Pancreas (tissue), 10 donors: ENCODE measurements around the gene CPSF7. TPM values are rescaled to one million over a fixed set of nuclear protein-coding genes. Genes with fewer than 3 reads are reported as not detected.

Experiments used
- ATAC-seq, 4 donors: fragments of 200-7000 bp; cut with Tn5 transposase; one replicate each; pipeline versions ENCODE4 v1.8.0 to v1.9.1; 2020; ENCODE audit warnings: mild to moderate bottlenecking in 4 of 4, moderate library complexity in 4 of 4
- DNase-seq, 6 donors: peaks; one replicate each; pipeline ENCODE4 v3.0.0-alpha.2; 2020
- FAIRE-seq: peaks from 2 replicates; lab custom pipeline; 2012; peaks lifted over from hg19 to GRCh38; lab: Jason Lieb, UNC
- H3K27ac ChIP-seq, 4 donors: fragments of 200-600 bp; sonication (generic); 1 replicate in 3 of 4; 2 replicates in 1 of 4; pipeline versions ENCODE4 v1.5.0 to v1.8.0; 2020
- H3K27me3 ChIP-seq, 4 donors: fragments of 200-600 bp; one replicate each; pipeline ENCODE4 v1.8.0; 2021
- H3K36me3 ChIP-seq, 3 donors: fragments of 200-600 bp; sonication (generic) in 1 of 3; one replicate each; pipeline versions ENCODE4 v1.5.0 to v1.8.0; 2020 to 2021
- H3K4me1 ChIP-seq, 3 donors: fragments of 200-600 bp; one replicate each; pipeline ENCODE4 v1.8.0; 2021
- H3K4me3 ChIP-seq, 4 donors: fragments of 200-600 bp; sonication (generic) in 2 of 4; one replicate each; pipeline versions ENCODE4 v1.5.0 to v1.8.0; 2020 to 2021
- H3K9me3 ChIP-seq, 4 donors: fragments of 200-600 bp; one replicate each; pipeline ENCODE4 v1.8.0; 2021
- WGBS, 2 donors: extraction: QIAGEN DNeasy Blood & Tissue Kit; methylation state at CpG; one replicate each; pipeline ENCODE4 v1.1.7; 2013; 5-methylcytosine and 5-hydroxymethylcytosine counted together
- intact Hi-C, 3 donors: fragments of 100-400 bp; cut with DNase I; formaldehyde crosslinking; loops; one replicate each; pipeline versions ENCODE4 v1.11.1 to v1.14.2; 2022
- polyA plus RNA-seq, 2 donors: library from polyadenylated mRNA; stranded (reverse); fragments of 200-250 nt; gene quantifications; one replicate each; pipeline ENCODE4 v1.2.3, GENCODE V29; 2013
- total RNA-seq, 6 donors: library from RNA; stranded (reverse); fragmentation: NEBNext Ultra II Directional in 4 of 6; extraction: Animal tissue kit (Norgen Biotek cat#: 25700) in 4 of 6; gene quantifications; one replicate each; pipeline versions ENCODE4 v1.2.1 to v1.2.4, GENCODE V29; 2021 to 2023
- TF ChIP-seq, protein P1 (sequence below), 4 donors: fragments of 200-600 bp; sonication (generic) in 3 of 4; IDR thresholded peaks; one replicate each; pipeline versions ENCODE4 v1.5.0 to v1.8.0; 2021; ENCODE audit warnings: antibody characterized with exemption in 4 of 4
- donor health status: healthy with polysubstance abuse.
- donor health status: DM: no; HTN: no; CAD: no; lungs with moderate emphysema.
- donor health status: DM: no; HTN: no; CAD: no.
- donor health status: control.
- donor health status: control.
- donor health status: Bipolar disorder and iron deficiency.
- donor health status: DM: yes; HTN: yes; CAD: no.
- donor health status: DM: no; HTN: no; CAD: no.
- donor health status: DM: no; HTN: no; CAD: no.
- donor health status: DM: yes; HTN: yes; CAD: no.

The CPSF7 gene
- total and polyA plus RNA-seq, 8 donors = 25.1 to 60.4 (median 33.5) TPM

DNA sequence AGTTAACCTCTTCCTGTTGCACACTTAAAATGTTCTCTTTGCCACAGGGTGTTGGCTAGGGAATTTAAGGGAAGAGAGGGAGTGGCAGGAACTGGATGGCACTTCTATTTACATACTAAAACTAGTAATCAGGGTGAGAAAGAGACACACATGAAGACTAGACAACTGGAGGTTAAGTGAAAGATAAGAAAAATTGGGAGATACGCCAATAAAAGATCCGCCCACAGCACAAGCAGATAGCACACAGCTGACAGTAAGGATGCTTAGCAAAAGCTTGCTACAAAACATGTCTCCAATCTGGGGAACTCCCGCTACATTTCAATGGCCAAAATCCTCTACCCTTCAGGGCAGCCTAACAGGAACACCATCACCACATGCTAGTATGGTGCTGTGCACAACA is 12.8 kb downstream of the CPSF7 start:
- Histone ChIP-seq H3K9me3 (no peaks in the 10 kb centered on the region), H3K4me3 (no peak overlapping the region), H3K27me3 (no peaks in the 10 kb centered on the region), H3K4me1 (peaks cover 5% of the 10 kb centered on the region in 3 donors), H3K27ac (no peak overlapping the region), H3K36me3 (peaks cover 12 to 83% (median 54%) of the 10 kb centered on the region in 3 donors)
- WGBS, 2 donors = 76 to 78% methylated on average over 3 of the region's 3 CpGs
- intact Hi-C loops = no loop called here
- TF ChIP-seq, protein P1, sequence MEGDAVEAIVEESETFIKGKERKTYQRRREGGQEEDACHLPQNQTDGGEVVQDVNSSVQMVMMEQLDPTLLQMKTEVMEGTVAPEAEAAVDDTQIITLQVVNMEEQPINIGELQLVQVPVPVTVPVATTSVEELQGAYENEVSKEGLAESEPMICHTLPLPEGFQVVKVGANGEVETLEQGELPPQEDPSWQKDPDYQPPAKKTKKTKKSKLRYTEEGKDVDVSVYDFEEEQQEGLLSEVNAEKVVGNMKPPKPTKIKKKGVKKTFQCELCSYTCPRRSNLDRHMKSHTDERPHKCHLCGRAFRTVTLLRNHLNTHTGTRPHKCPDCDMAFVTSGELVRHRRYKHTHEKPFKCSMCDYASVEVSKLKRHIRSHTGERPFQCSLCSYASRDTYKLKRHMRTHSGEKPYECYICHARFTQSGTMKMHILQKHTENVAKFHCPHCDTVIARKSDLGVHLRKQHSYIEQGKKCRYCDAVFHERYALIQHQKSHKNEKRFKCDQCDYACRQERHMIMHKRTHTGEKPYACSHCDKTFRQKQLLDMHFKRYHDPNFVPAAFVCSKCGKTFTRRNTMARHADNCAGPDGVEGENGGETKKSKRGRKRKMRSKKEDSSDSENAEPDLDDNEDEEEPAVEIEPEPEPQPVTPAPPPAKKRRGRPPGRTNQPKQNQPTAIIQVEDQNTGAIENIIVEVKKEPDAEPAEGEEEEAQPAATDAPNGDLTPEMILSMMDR (IDR thresholded peaks at IDR 0.05) = no peak
- DNase-seq = no peak
- ATAC-seq = no peak
- no peak for FAIRE-seq

DNA sequence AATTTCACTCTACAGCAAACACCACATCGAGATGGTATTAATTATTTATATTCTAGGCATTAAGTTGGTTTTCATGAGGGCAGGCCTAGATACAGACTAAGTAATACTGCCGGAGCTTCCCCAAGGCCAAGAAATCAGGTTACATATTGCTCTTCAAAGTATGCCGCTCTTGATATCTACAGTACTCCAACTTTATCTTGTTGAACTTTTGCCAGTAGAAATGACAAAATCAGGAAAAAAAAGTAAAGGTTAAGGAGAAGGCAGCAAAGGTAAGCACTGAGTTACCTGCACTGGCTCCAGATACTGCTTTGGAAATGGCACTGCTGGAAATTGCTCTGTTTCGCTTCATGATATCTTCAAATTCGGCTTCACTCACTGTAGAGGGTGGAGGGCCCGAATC is 14.4 kb downstream of the CPSF7 start:
- intact Hi-C loops = no loop called here
- no peak for FAIRE-seq
- no peak overlapping the region for H3K27ac ChIP-seq

DNA sequence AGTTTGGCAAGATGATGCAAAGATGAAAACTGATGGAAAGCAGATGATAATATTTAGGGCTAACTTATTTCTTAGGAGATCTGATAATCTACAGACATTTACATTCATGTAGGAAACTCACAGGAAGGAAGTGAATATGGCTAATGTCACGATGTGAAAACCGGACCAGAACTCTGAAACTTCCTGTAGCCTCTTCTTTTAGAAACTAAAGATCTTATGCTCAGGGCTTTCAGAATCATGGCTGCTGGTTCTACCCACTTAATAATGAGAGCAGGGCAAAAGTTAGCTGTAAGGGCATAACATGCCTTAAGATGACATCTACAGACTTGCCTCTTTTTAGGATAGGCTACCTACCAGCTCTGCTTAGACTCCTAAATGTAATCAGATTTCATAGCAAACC is 15.2 kb downstream of the CPSF7 start:
- peaks cover 7 to 89% (median 56%) of the 10 kb centered on the region in 3 donors for H3K36me3 ChIP-seq

More for the DNA sequence above, 14.4 kb downstream of the CPSF7 start:
- WGBS, 2 donors = 49 to 56% methylated on average over 6 of the region's 6 CpGs
- peaks cover 5% of the 10 kb centered on the region in 3 donors for H3K4me1 ChIP-seq
- peaks cover 6 to 87% (median 58%) of the 10 kb centered on the region in 3 donors for H3K36me3 ChIP-seq
- DNase-seq (no peak), ATAC-seq (peak in 3 of 4 donors; percentile 39 to 72 (median 68))
- TF ChIP-seq, protein P1 (IDR thresholded peaks at IDR 0.05) = no peak
- H3K27me3 ChIP-seq = no peaks in the 10 kb centered on the region
- H3K9me3 ChIP-seq = no peaks in the 10 kb centered on the region
- no peak overlapping the region for H3K4me3 ChIP-seq

DNA sequence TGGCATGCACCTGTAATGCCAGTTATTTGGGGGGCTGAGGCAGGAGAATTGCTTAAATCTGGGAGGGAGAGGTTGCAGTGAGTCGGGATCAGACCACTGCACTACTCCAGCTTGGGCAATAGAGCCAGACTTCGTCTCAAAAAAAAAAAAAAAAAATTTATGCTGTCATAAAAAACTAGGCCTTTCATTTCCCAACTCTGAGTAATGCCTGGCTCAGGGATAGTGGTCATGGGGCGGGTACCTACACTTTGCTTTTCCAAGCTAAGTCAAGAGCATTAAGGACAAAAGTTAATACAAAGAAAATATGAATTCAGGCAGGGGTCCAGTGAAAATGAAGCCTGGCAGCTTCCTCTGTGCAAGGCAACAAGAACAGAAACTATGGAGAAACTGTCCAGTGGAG is 16.3 kb downstream of the CPSF7 start:
- TF ChIP-seq, protein P1 (IDR thresholded peaks at IDR 0.05) = no peak
- H3K4me1 ChIP-seq = peaks cover 5% of the 10 kb centered on the region in 3 donors
- H3K9me3 ChIP-seq = no peaks in the 10 kb centered on the region
- no peaks in the 10 kb centered on the region for H3K27me3 ChIP-seq
- WGBS, 2 donors = 82 to 84% methylated on average over 3 of the region's 3 CpGs
- H3K36me3 ChIP-seq = peaks cover 3 to 89% (median 48%) of the 10 kb centered on the region in 3 donors
- FAIRE-seq = no peak
- no peak for DNase-seq
- intact Hi-C loops = no loop called here
- ATAC-seq = no peak
- no peak overlapping the region for H3K4me3 ChIP-seq
- H3K27ac ChIP-seq = no peak overlapping the region

More for the DNA sequence above, 15.2 kb downstream of the CPSF7 start:
- 92 to 94% methylated on average over 2 of the region's 2 CpGs for WGBS, 2 donors
- intact Hi-C loops = no loop called here
- H3K27me3 ChIP-seq = no peaks in the 10 kb centered on the region
- no peak overlapping the region for H3K4me3 ChIP-seq
- no peak for DNase-seq
- TF ChIP-seq, protein P1 (IDR thresholded peaks at IDR 0.05) = no peak
- ATAC-seq = no peak
- H3K9me3 ChIP-seq = no peaks in the 10 kb centered on the region
- no peak overlapping the region for H3K27ac ChIP-seq
- FAIRE-seq = no peak
- peaks cover 5% of the 10 kb centered on the region in 3 donors for H3K4me1 ChIP-seq

DNA sequence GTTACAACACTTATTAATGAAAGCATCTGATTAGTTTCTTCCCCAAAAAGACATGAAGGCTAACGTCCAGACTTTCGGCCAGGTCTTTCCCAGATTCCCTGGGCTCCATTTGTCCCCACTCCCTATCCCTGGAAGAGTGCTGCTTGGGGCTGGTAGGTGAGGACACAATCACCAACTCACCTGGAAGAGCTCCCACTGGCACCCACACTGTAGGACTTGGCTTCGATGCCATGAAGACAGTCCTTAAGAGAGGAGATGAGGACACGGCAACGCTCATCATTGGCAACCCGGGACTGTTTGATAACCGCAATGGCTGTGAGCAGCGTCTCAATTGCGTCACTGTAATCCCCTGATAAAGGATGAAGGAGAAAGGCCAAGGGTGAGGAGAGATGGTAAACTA is 18.2 kb downstream of the CPSF7 start:
- H3K36me3 ChIP-seq = peaks cover 3 to 91% (median 52%) of the 10 kb centered on the region in 3 donors
- no peaks in the 10 kb centered on the region for H3K9me3 ChIP-seq
- no peaks in the 10 kb centered on the region for H3K27me3 ChIP-seq
- intact Hi-C loops = no loop called here
- no peak overlapping the region for H3K4me3 ChIP-seq
- no peak overlapping the region for H3K27ac ChIP-seq
- ATAC-seq (no peak), DNase-seq (no peak), FAIRE-seq (no peak)
- TF ChIP-seq, protein P1 (IDR thresholded peaks at IDR 0.05) = no peak
- peaks cover 5% of the 10 kb centered on the region in 3 donors for H3K4me1 ChIP-seq
- 74 to 86% methylated on average over 9 of the region's 9 CpGs for WGBS, 2 donors
